ENCODE results near the gene PITX3. TPM values are rescaled to one million over a fixed set of nuclear protein-coding genes. Genes with fewer than 3 reads are reported as not detected.

PITX3 gene
- total and polyA plus RNA-seq, 2 experiments from 2014 or later = 0.34 TPM; not detected in 1

DNA sequence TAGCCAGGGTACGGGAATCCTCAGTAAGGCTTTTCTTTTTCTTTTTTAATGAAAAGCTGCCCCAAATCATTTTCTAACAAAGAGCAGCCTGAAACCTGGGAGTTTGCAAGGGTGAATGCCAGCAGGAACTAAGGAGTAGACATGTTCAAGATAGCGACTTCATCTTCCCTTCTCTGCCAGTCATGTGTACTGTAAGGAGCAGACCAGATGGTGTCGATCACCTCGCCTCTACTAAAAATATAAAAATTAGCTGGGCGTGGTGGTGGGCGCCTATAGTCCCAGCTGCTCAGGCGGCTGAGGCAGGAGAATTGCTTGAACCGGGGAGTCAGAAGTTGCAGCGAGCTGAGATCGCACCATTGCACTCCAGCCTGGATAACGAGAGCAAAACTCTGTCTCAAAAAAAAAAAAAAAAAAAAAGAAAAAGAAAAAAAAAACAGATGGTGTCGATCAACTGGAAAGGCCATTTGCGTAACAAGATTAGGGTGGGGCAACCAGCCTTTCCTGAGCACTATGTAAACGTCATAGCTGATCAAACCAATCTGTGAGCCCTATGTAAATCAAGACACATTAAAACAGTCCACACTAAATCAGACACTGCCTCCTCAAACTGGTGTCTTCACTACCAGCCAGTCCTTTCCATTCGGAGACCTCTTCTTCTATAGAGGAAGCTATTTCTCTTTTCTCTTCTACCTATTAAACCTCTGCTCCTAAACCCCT, 55.3 kb downstream of the PITX3 start (continued):
- TF ChIP-seq, protein P1, sequence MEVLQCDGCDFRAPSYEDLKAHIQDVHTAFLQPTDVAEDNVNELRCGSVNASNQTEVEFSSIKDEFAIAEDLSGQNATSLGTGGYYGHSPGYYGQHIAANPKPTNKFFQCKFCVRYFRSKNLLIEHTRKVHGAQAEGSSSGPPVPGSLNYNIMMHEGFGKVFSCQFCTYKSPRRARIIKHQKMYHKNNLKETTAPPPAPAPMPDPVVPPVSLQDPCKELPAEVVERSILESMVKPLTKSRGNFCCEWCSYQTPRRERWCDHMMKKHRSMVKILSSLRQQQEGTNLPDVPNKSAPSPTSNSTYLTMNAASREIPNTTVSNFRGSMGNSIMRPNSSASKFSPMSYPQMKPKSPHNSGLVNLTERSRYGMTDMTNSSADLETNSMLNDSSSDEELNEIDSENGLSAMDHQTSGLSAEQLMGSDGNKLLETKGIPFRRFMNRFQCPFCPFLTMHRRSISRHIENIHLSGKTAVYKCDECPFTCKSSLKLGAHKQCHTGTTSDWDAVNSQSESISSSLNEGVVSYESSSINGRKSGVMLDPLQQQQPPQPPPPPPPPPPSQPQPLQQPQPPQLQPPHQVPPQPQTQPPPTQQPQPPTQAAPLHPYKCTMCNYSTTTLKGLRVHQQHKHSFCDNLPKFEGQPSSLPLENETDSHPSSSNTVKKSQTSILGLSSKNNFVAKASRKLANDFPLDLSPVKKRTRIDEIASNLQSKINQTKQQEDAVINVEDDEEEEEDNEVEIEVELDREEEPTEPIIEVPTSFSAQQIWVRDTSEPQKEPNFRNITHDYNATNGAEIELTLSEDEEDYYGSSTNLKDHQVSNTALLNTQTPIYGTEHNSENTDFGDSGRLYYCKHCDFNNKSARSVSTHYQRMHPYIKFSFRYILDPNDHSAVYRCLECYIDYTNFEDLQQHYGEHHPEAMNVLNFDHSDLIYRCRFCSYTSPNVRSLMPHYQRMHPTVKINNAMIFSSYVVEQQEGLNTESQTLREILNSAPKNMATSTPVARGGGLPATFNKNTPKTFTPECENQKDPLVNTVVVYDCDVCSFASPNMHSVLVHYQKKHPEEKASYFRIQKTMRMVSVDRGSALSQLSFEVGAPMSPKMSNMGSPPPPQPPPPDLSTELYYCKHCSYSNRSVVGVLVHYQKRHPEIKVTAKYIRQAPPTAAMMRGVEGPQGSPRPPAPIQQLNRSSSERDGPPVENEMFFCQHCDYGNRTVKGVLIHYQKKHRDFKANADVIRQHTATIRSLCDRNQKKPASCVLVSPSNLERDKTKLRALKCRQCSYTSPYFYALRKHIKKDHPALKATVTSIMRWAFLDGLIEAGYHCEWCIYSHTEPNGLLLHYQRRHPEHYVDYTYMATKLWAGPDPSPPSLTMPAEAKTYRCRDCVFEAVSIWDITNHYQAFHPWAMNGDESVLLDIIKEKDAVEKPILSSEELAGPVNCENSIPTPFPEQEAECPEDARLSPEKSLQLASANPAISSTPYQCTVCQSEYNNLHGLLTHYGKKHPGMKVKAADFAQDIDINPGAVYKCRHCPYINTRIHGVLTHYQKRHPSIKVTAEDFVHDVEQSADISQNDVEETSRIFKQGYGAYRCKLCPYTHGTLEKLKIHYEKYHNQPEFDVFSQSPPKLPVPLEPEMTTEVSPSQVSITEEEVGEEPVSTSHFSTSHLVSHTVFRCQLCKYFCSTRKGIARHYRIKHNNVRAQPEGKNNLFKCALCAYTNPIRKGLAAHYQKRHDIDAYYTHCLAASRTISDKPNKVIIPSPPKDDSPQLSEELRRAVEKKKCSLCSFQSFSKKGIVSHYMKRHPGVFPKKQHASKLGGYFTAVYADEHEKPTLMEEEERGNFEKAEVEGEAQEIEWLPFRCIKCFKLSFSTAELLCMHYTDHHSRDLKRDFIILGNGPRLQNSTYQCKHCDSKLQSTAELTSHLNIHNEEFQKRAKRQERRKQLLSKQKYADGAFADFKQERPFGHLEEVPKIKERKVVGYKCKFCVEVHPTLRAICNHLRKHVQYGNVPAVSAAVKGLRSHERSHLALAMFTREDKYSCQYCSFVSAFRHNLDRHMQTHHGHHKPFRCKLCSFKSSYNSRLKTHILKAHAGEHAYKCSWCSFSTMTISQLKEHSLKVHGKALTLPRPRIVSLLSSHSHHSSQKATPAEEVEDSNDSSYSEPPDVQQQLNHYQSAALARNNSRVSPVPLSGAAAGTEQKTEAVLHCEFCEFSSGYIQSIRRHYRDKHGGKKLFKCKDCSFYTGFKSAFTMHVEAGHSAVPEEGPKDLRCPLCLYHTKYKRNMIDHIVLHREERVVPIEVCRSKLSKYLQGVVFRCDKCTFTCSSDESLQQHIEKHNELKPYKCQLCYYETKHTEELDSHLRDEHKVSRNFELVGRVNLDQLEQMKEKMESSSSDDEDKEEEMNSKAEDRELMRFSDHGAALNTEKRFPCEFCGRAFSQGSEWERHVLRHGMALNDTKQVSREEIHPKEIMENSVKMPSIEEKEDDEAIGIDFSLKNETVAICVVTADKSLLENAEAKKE (CRISPR knock-in tag; IDR thresholded peaks at IDR 0.05) = no peak

DNA sequence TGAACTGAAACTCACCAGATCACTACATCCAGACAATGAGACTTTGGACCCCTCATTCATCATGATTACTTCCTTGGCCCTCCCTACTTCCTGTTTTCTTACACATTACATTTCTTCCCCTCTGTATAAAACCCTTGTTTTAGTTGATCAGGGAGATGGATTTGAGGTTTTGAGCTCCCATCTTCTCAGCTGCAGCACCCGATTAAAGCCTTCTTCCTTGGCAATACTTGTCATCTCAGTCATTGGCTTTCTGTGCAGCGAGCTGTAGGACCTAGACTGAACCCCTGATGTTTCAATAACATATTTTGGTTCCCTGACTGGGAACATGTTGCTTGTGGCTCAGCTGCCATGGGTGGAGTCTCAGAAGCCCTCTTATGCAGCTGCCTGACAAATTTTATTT, 56.0 kb downstream of the PITX3 start:
- peaks cover 7% of the 10 kb centered on the region; the same call in 2 of the 3 replicates for H3K36me3 Mint-ChIP-seq (ENCODE audit: low read depth)
- Histone ChIP-seq H2AFZ (no peak overlapping the region), H3K4me3 (no peak overlapping the region), H3F3A (replicated peaks; ENCODE audit: low read depth) (no peaks in the 10 kb centered on the region), H3K27ac (ENCODE audit: low read depth) (no peak overlapping the region), H3K27me3 (ENCODE audit: insufficient read depth) (no peaks in the 10 kb centered on the region), H4K20me1 (replicated peaks; ENCODE audit: insufficient read depth) (no peaks in the 10 kb centered on the region), H3K9me2 (ENCODE audit: insufficient read depth) (no peaks in the 10 kb centered on the region), H3K36me3 (ENCODE audit: insufficient read depth) (no peaks in the 10 kb centered on the region; the same call in 1 of the 2 replicates), H3K4me2 (no peak overlapping the region), H3K79me2 (replicated peaks; ENCODE audit: insufficient read depth) (no peaks in the 10 kb centered on the region), H3K4me1 (ENCODE audit: insufficient read depth) (no peaks in the 10 kb centered on the region)
- peaks cover 59% of the 10 kb centered on the region for H3K9me3 Mint-ChIP-seq
- peaks cover 4% of the 10 kb centered on the region for H3K27me3 Mint-ChIP-seq (ENCODE audit: insufficient read depth, low read depth, poor library complexity)
- TF ChIP-seq CREB1 (CRISPR knock-in tag; IDR thresholded peaks at IDR 0.05; ENCODE audit: low read depth) (no peak), POLR2AphosphoS5 (IDR thresholded peaks at IDR 0.05; ENCODE audit: low read depth) (no peak), JUNB (IDR thresholded peaks at IDR 0.05; ENCODE audit: unreplicated experiment) (no peak), EZH2 (IDR thresholded peaks at IDR 0.05; ENCODE audit: low read depth, unreplicated experiment) (no peak), STAT1 (IDR thresholded peaks at IDR 0.05; ENCODE audit: unreplicated experiment) (no peak), ZNF114 (CRISPR knock-in tag; IDR thresholded peaks at IDR 0.05) (no peak), NANOG (IDR thresholded peaks at IDR 0.05; ENCODE audit: borderline replicate concordance) (no peak)
- ATAC-seq (no peak), DNase-seq (ENCODE audit: low spot score) (no peak)
- no peak overlapping the region for H3K27ac Mint-ChIP-seq
- H3K4me3 Mint-ChIP-seq = no peak overlapping the region
- no peaks in the 10 kb centered on the region for H3K4me1 Mint-ChIP-seq
